Neural cell (in vitro differentiated cells): ENCODE data around the gene CDHR2.

Source experiments
- CTCF ChIP-seq: fragments of 450-650 bp; IDR thresholded peaks from 2 replicates; pipeline ENCODE4 v1.5.1; 2014; ENCODE audit warnings: antibody characterized with exemption, mild to moderate bottlenecking, moderate library complexity; ENCODE audit not compliant: poor library complexity, severe bottlenecking
- EP300 ChIP-seq: fragments of 450-650 bp; conservative IDR thresholded peaks from 2 replicates; pipeline ENCODE4 v1.6.1; 2014; ENCODE audit warnings: antibody characterized with exemption, mild to moderate bottlenecking, moderate library complexity; ENCODE audit not compliant: poor library complexity, severe bottlenecking
- EZH2 ChIP-seq: fragments of 200-600, 300-800 bp; shearing (Covaris generic), sonication (generic); IDR thresholded peaks from 2 replicates; pipeline ENCODE4 v1.6.1; 2014; ENCODE audit warnings: antibody characterized with exemption, low read length, borderline replicate concordance, mild to moderate bottlenecking; ENCODE audit not compliant: insufficient read depth, poor library complexity, severe bottlenecking
- POLR2AphosphoS5 ChIP-seq: IDR thresholded peaks from 2 replicates; pipeline ENCODE4 v1.6.1; 2012
- RAD21 ChIP-seq: fragments of 450-650 bp; conservative IDR thresholded peaks from 2 replicates; pipeline ENCODE4 v1.6.1; 2014; ENCODE audit warnings: antibody characterized with exemption, mild to moderate bottlenecking, moderate library complexity
- SMC3 ChIP-seq: fragments of 450-650 bp; conservative IDR thresholded peaks from 2 replicates; pipeline ENCODE4 v1.6.1; 2014; ENCODE audit warnings: antibody characterized with exemption, mild to moderate bottlenecking, moderate library complexity; ENCODE audit not compliant: poor library complexity
- TAF1 ChIP-seq: IDR thresholded peaks from 2 replicates; pipeline ENCODE4 v1.6.1; 2012; ENCODE audit warnings: low read depth

GRCh38 chr5:176624142-176624541, 75.0 kb downstream of the CDHR2 start:
- TF ChIP-seq CTCF (no peak), RAD21 (no peak), TAF1 (no peak), EZH2 (no peak), POLR2AphosphoS5 (no peak), EP300 (no peak), SMC3 (no peak)
